Daoy (cell line): Measurements from ENCODE around the gene OR14I1. TPM values are rescaled to one million over a fixed set of nuclear protein-coding genes. Genes with fewer than 3 reads are reported as not detected.

Experiments used
- DNase-seq: peaks from one replicate; pipeline ENCODE4 v3.0.0-alpha.2; 2015; ENCODE audit warnings: low read depth
- total RNA-seq: library from RNA; depleted of rRNA; stranded (reverse); fragments of >200 nt; shearing (Covaris generic); gene quantifications from 2 replicates; pipeline ENCODE4 v1.2.3, GENCODE V29; 2014; rRNA removed

Gene OR14I1
- not detected in 2 replicates for total RNA-seq

DNA sequence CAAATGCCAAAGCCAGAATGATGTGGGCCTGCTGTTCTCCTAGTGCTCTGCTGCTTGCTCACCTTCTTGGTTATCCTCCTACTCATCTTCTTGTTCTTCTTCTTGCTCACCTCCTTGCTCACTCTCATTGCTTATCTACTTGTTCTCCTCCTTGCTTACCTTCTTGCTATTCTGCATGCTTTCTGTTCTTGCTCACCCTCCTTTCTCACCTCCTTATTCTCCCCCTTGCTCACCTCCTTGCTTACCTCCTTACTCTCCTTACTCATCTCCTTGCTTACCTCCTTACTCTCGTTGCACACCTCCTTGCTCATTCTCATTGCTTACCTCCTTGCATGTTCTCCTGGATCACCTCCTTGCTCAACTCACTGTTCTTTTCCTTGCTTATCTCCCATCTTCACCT lies at the start of gene OR14I1:
Gene OR14I1 (minus strand): TSS at position 53 of the 400 bp plus-strand sequence.
- DNase-seq = no peak

DNA sequence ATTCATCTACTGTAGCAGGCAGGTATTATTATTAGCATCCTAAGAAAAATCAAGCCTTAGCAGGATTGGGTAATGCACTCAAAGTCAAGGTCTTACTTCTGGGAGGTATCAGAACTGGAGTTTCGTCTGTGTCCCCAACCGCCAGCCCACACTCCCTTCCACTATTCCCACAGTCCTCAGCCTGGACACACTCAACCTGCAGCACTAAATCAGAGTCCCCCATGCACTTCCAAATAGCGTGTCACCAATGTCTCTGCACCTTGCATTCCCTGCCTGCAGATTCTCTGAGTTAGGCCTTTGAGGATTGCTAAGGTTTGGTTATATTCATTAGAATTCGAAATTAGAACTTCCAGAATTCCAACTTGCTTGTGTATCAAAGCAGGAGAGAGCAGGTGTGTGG lies 49.1 kb upstream of the OR14I1 start:
- DNase-seq = no peak

DNA sequence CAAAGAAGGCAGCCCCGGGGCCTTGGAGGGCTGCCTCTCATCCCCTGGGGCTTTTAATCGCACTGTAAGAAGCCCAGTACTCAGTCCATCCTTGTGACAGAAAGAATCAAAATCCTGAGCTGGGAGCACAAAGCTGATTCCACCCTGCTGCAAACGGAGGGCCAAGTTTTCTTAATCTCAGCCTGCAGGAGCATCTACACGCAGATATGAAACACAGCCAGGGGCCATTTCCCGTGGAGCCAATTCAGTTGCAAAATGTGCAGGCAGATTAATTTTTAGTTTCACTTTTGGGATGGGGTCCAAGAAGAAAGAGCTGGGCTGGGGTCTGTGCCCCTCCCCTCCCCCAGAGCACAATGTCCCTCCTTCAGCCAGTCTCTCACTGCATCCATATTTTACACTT lies 48.6 kb upstream of the OR14I1 start:
- no peak for DNase-seq

DNA sequence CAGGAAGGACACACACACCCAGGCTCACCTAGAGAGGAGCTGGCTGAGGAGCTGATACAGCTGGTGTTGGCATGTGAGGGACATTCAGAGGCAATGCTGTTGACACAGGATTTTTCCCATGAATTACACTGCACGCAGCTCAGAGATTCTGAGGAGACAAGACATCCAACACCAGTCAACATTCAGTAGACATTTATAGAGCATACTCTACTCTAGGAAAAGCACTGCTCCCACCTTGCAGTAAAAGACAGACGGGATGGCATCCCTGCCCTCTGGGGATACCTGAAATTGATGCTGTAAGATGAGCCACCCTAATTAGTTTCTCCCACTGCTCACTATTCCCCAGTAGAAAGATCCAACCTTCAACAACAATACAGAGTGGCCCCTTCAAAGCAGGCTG lies 47.9 kb upstream of the OR14I1 start:
- no peak for DNase-seq

GRCh38 chr1:248748211-248748610 lies 45.6 kb upstream of the OR14I1 start:
- peak; percentile 56 for DNase-seq

DNA sequence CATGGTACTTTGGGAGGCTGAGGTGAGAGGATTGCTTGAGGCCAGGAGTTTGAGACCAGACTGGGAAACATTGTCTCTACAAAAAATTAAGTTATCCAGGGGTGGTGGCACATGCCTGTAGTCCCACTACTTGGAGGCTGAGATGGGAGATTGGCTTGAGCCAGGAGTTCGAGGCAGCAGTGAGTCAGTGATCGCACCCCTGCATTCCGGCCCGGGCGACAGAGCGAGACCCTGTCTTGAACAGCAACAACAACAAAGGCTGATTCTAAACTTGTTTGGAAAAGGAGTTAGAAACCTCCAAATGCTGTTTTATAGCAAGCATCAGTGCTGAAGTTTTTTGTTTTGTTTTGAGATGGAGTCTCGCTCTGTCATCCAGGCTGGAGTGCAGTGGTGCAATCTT lies 38.3 kb upstream of the OR14I1 start:
- no peak for DNase-seq

GRCh38 chr1:248739572-248740205 lies 37.1 kb upstream of the OR14I1 start:
- no peak for DNase-seq

- no peak for DNase-seq
These were observed 34.9 kb upstream of the OR14I1 start for GRCh38 chr1:248737457-248737856.

- no peak for DNase-seq
These were observed 34.4 kb upstream of the OR14I1 start for GRCh38 chr1:248736977-248737376.

DNA sequence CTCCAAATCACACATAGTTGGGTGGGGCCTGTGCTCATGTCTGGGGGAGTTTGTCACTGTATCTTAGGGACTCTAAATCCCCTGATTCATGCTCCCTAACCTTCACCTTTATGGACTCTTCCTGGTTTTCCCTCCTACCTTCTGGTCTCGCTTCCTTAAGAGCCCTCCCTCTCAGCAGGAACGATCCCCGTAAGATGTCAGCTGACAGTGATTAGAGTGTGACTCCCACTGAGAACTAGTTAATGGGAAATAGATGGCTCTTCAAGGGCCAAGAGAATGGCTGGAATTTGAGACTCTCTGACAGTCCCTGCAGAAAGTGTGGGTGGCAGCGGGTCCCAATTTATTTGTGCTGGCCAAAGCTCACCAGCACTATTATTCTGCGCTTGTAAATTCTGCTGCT lies 31.0 kb upstream of the OR14I1 start:
- no peak for DNase-seq

DNA sequence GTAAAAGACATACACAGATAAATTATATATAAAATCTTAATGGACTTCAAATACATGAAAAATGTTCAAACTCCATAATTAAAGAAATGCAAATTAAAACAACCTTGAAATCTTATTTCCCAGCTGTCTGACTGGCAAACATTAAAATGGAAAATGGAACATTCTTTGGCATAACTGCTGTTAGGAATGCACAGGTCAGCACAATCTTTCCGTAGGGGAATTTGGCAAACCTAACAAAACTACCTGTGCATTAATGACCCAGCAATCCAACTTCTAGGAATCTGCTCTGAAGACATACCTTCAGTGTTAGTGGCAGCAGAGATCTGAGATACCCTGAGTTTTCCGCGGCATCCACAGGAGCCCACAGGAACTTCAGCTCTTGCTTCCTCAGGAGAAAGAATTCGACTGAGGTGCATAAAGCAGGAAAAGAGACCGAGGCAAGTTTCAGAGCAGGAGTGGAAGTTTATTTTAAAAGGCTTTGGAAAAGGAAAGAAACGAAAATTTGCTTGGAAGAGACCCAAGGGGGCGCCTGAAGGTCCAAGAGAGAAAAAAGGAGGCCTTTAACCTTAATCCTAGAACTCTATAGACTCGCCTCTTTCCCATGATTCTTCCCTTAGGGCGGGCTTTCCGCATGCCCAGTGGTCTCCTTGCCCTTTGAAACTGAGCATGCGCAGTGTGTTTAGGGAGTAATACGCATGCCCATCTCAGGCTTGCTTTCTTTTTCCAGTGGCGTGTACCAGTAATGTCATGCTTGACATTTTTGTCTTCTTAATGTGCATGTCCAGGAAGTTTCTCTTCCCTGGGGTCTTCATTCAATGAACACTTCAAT lies 28.2 kb upstream of the OR14I1 start:
- peak; percentile 73 for DNase-seq

GRCh38 chr1:248714248-248714647 lies 11.7 kb upstream of the OR14I1 start:
- no peak for DNase-seq

- DNase-seq = no peak
These were observed 7.8 kb upstream of the OR14I1 start for GRCh38 chr1:248710305-248710900.

- no peak for DNase-seq
These were observed 2.0 kb upstream of the OR14I1 start for GRCh38 chr1:248704606-248705005.

GRCh38 chr1:248703674-248704073 lies 1.1 kb upstream of the OR14I1 start:
- no peak for DNase-seq

DNA sequence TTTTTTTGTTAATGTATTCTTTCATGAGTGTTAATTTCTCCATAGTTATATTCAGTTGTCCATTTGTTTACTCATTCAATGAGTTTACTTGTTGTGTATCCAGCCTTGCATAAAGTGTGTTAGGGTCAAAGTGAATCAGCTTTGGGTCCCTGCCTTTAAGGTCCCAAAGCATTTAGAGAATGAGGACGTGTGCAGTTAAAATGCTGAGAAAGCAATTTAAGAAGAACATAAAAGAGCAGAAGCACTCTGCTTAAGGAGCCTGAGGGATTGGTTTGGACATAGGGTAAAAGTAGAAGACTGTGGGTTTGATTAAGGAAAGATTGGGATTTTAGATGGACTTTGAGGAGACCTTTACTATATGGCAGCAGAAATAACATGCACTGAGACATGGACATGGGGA lies 3.5 kb downstream of the OR14I1 start:
- no peak for DNase-seq

- no peak for DNase-seq
These were observed 4.7 kb downstream of the OR14I1 start for GRCh38 chr1:248697907-248698306.

DNA sequence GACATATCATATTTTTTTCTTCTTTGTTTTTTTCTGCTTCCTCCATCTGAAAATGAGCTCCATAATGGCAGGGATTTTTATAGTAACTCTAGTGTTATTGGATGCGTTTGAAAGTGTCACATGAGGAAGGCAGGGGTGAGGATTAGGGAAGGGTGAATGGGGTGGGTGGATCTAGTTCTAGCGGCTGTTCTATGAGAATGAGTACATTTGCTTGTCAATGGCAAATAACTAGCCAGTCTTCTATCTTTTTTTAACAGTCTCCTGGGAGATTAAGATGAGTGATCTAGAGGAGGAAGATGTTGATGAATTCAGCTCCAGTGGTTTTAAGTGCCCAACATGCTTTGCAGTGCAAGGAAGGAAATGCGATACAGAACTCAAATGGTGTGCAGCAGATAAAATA lies 5.8 kb downstream of the OR14I1 start:
- DNase-seq = no peak

GRCh38 chr1:248696261-248696660 lies 6.3 kb downstream of the OR14I1 start:
- DNase-seq = no peak

DNA sequence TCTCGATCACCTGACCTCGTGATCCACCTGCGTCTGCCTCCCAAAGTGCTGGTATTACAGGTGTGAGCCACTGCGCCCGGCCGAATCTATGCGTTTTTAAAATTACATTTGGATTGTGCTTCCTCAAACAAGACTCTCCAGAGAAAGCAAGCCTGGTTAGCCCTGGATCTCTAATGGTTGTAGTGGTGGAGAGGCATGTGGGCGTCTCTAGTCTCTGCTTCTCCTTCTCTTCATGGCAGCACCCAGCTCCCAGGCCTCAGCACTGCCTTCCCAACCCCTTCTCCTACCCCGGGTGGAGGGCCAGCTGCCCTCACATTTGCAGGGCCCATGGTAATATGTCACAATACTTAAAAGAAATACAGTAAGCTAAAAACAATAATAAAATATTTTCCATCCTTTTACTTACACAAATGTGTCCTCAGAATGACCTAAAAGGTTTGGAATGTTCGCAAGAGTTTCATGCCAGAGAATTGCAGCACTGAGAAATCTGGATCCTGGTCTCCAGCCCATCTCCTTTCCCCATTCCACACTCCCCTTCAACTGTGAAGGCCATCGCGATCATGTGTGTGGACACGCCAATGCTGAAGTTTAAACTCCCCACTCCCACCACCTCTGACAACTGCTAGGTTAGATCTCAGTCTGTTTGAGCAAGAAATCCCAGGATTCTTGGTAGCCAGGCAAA lies 7.0 kb downstream of the OR14I1 start:
- no peak for DNase-seq

DNA sequence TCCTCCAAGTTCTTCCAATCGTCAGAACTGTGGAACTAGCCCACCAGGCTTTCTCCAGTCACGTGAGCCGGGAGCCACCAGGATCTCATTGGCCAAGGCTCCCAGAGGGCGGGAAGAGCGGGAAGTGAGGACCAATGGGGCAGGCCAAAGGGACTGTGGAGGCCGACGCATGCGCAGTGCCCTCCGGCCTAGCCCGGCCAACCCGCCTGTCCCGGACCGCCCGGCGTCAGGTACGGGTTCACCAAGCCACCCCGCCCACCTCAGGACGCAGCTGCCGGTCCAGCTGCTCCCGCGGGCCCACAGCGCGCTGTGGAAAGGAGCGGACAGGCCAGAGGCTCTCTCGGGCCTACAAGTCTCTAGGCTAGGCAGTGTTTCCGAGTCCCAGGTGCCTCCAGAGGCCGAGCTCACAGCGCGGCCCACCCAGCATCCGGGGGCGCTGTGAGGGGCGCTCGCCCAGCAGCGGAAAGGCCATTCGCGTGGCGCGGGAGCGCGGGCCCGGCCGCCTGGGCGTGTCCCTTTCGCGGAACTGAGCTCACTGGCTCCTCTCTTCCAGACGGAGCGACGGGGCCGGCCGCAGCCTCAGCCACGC lies 10.9 kb downstream of the OR14I1 start:
- DNase-seq = peak; percentile 56
